Right lobe of liver (tissue), 6 donors: ENCODE results near the gene AFF2. TPM values are rescaled to one million over a fixed set of nuclear protein-coding genes. Genes with fewer than 3 reads are reported as not detected.
A peak's percentile ranks its signal among the peaks of the same experiment; 100 is the strongest.

ENCODE experiments used
- ATAC-seq, 4 donors: fragments of 200-7000 bp; cut with Tn5 transposase; one replicate each; pipeline ENCODE4 v1.9.1; 2020; ENCODE audit warnings: mild to moderate bottlenecking in 4 of 4, moderate library complexity in 4 of 4
- DNase-seq, 3 donors: peaks; one replicate each; pipeline ENCODE4 v3.0.0-alpha.2; 2020
- H3K27ac ChIP-seq, 3 donors: fragments of 200-600 bp; one replicate each; pipeline ENCODE4 v1.8.0; 2022
- H3K27me3 ChIP-seq, 2 donors: fragments of 200-600 bp; one replicate each; pipeline ENCODE4 v1.8.0; 2022
- H3K36me3 ChIP-seq, 4 donors: fragments of 200-600 bp; sonication (generic) in 1 of 4; one replicate each; pipeline versions ENCODE4 v1.5.1 to v1.8.0; 2017 to 2022; ENCODE audit warnings: control low read depth in 1 of 4
- H3K4me1 ChIP-seq, 4 donors: fragments of 200-600 bp; sonication (generic) in 1 of 4; one replicate each; pipeline versions ENCODE4 v1.5.1 to v1.8.0; 2017 to 2022; ENCODE audit warnings: control low read depth in 1 of 4
- H3K4me3 ChIP-seq, 3 donors: fragments of 200-600 bp; one replicate each; pipeline ENCODE4 v1.8.0; 2022
- H3K9me3 ChIP-seq, 4 donors: fragments of 200-600 bp; sonication (generic) in 1 of 4; one replicate each; pipeline versions ENCODE4 v1.5.1 to v1.8.0; 2017 to 2022; ENCODE audit warnings: control low read depth in 1 of 4
- CTCF ChIP-seq, 4 donors: fragments of 200-600 bp in 3 of 4; fragments of 450-650 bp in 1 of 4; IDR thresholded peaks; one replicate each; pipeline versions ENCODE4 v1.5.1 to v1.8.0; 2016 to 2022; ENCODE audit warnings: antibody characterized with exemption in 4 of 4, mild to moderate bottlenecking in 2 of 4
- POLR2A ChIP-seq: fragments of 450-650 bp; IDR thresholded peaks from one replicate; pipeline ENCODE4 v1.6.1; 2017; ENCODE audit warnings: antibody characterized with exemption, mild to moderate bottlenecking
- WGBS: methylation state at CpG from one replicate; pipeline ENCODE4 v1.1.6; 2018; ENCODE audit warnings: low coverage, low lambda C conversion rate; ENCODE audit not compliant: insufficient coverage; ENCODE audit errors: missing lambda C conversion rate; 5-methylcytosine and 5-hydroxymethylcytosine counted together
- intact Hi-C, 2 donors: fragments of 100-400 bp; cut with DNase I; formaldehyde crosslinking; loops; one replicate each; pipeline versions ENCODE4 v1.11.2 to v1.14.1; 2022
- total RNA-seq, 6 experiments: library from RNA; depleted of rRNA in 2 of 6; stranded (reverse); fragments of >200 nt in 2 of 6; fragmentation: NEBNext Ultra II Directional in 3 of 6; extraction: Animal tissue kit (Norgen Biotek cat#: 25700) in 3 of 6; gene quantifications; one replicate each; pipeline versions ENCODE4 v1.1.0 to v1.2.4, GENCODE V29; 2016 to 2023
- donor health status: DM: no; HTN: yes; CAD: no.
- donor health status: DM: no; HTN: no; CAD: no.
- donor health status: DM: no; HTN: no; CAD: no.
- donor health status: DM: no; HTN: yes; CAD: no.
- donor health status: DM: no; HTN: yes; CAD: no.

The AFF2 gene
- total RNA-seq, 6 experiments from 2014 or later, result 0.06 to 1.9 (median 0.15) TPM

GRCh38 chrX:148923631-148924030 is 423.2 kb downstream of the AFF2 start:
- WGBS, result 42% methylated on average over 2 of the region's 2 CpGs
- Histone ChIP-seq H3K27me3 (no peaks in the 10 kb centered on the region), H3K4me3 (no peak overlapping the region), H3K27ac (no peak overlapping the region), H3K9me3 (no peaks in the 10 kb centered on the region), H3K4me1 (no peaks in the 10 kb centered on the region), H3K36me3 (no peaks in the 10 kb centered on the region)
- no peak for ATAC-seq
- DNase-seq, result no peak
- no peak for TF ChIP-seq POLR2A
- no peak for TF ChIP-seq CTCF (IDR thresholded peaks at IDR 0.05)
- intact Hi-C loops, result no loop called here

- WGBS, result 35% methylated on average over 3 of the region's 4 CpGs
- no peak for TF ChIP-seq POLR2A
- TF ChIP-seq CTCF (IDR thresholded peaks at IDR 0.05), result no peak
- DNase-seq (no peak), ATAC-seq (no peak)
- Histone ChIP-seq H3K27ac (no peak overlapping the region), H3K27me3 (no peaks in the 10 kb centered on the region), H3K9me3 (no peaks in the 10 kb centered on the region), H3K4me1 (no peaks in the 10 kb centered on the region), H3K36me3 (no peaks in the 10 kb centered on the region), H3K4me3 (no peak overlapping the region)
- intact Hi-C loops, result no loop called here
These were observed 426.0 kb downstream of the AFF2 start for GRCh38 chrX:148926371-148926770.

- no peak for DNase-seq
- Histone ChIP-seq H3K27me3 (no peaks in the 10 kb centered on the region), H3K4me1 (no peaks in the 10 kb centered on the region), H3K4me3 (no peak overlapping the region), H3K36me3 (no peaks in the 10 kb centered on the region), H3K9me3 (no peaks in the 10 kb centered on the region), H3K27ac (no peak overlapping the region)
- no peak for ATAC-seq
- TF ChIP-seq CTCF (IDR thresholded peaks at IDR 0.05) (no peak), POLR2A (no peak)
- 11% methylated on average over 1 of the region's 1 CpG for whole genome bisulfite sequencing
- intact Hi-C loops, result no loop called here
These were observed 428.4 kb downstream of the AFF2 start for GRCh38 chrX:148928811-148929210.

GRCh38 chrX:148929686-148930085 is 429.3 kb downstream of the AFF2 start:
- H3K27ac ChIP-seq, result no peak overlapping the region
- DNase-seq, result no peak
- WGBS, result 48% methylated on average over 3 of the region's 3 CpGs
- H3K27me3 ChIP-seq, result no peaks in the 10 kb centered on the region
- intact Hi-C loops, result no loop called here
- no peak overlapping the region for H3K4me3 ChIP-seq
- H3K36me3 ChIP-seq, result no peaks in the 10 kb centered on the region
- no peak for ATAC-seq
- no peaks in the 10 kb centered on the region for H3K4me1 ChIP-seq
- TF ChIP-seq POLR2A (no peak), CTCF (IDR thresholded peaks at IDR 0.05) (no peak)
- no peaks in the 10 kb centered on the region for H3K9me3 ChIP-seq

- Histone ChIP-seq H3K9me3 (no peaks in the 10 kb centered on the region), H3K27ac (no peak overlapping the region), H3K36me3 (no peaks in the 10 kb centered on the region), H3K27me3 (no peaks in the 10 kb centered on the region), H3K4me3 (no peak overlapping the region), H3K4me1 (no peaks in the 10 kb centered on the region)
- intact Hi-C loops, result no loop called here
- 38% methylated on average over 2 of the region's 2 CpGs for WGBS
- TF ChIP-seq POLR2A (no peak), CTCF (IDR thresholded peaks at IDR 0.05) (no peak)
- DNase-seq, result no peak
- peak in 1 of 4 donors; percentile 26 for ATAC-seq
These were observed 429.9 kb downstream of the AFF2 start for GRCh38 chrX:148930206-148930729.
